Peyer's patch (tissue), 4 donors: ENCODE data around the gene NUDT22. TPM values are rescaled to one million over a fixed set of nuclear protein-coding genes. Genes with fewer than 3 reads are reported as not detected.

Experiments used
- DNase-seq, 3 donors: peaks; one replicate each; pipeline ENCODE4 v3.0.0-alpha.2; 2017 to 2019
- H3K27ac ChIP-seq, 4 donors: fragments of 200-600 bp; sonication (generic); one replicate each; pipeline ENCODE4 v1.5.1; 2016 to 2019
- H3K27me3 ChIP-seq, 2 donors: fragments of 200-600 bp; sonication (generic); one replicate each; pipeline ENCODE4 v1.5.1; 2019
- H3K36me3 ChIP-seq, 3 donors: fragments of 200-600 bp; sonication (generic); one replicate each; pipeline ENCODE4 v1.5.1; 2016 to 2019
- H3K4me1 ChIP-seq, 4 donors: fragments of 200-600 bp; sonication (generic); one replicate each; pipeline ENCODE4 v1.5.1; 2016 to 2019
- H3K4me3 ChIP-seq, 4 donors: fragments of 200-600 bp; sonication (generic); 1 replicate in 3 of 4; 2 replicates in 1 of 4; pipeline ENCODE4 v1.5.1; 2016 to 2019; ENCODE audit warnings: mild to moderate bottlenecking in 1 of 4
- H3K9me3 ChIP-seq, 4 donors: fragments of 200-600 bp; sonication (generic); one replicate each; pipeline ENCODE4 v1.5.1; 2016 to 2019; ENCODE audit warnings: mild to moderate bottlenecking in 1 of 4
- CTCF ChIP-seq, 6 experiments: fragments of 450-650 bp in 4 of 6; fragments of 200-600 bp in 2 of 6; sonication (generic) in 1 of 6; IDR thresholded peaks; one replicate each; pipeline ENCODE4 v1.5.1; 2017 to 2019; ENCODE audit warnings: antibody characterized with exemption in 6 of 6, mild to moderate bottlenecking in 3 of 6, moderate library complexity in 1 of 6
- POLR2A ChIP-seq, 2 donors: fragments of 450-650 bp; IDR thresholded peaks; one replicate each; pipeline ENCODE4 v1.5.1; 2017; ENCODE audit warnings: antibody characterized with exemption in 2 of 2, mild to moderate bottlenecking in 2 of 2, moderate library complexity in 2 of 2
- total RNA-seq, 4 donors: library from RNA; depleted of rRNA; stranded (reverse); fragments of >200 nt; gene quantifications; one replicate each; pipeline ENCODE4 v1.1.0, GENCODE V29; 2016

The NUDT22 gene
- total RNA-seq, 4 donors from 2014 or later: 145 to 190 (median 156) TPM

GRCh38 chr11:64181506-64182411, 44.3 kb upstream of the NUDT22 start:
- H3K27ac ChIP-seq: peak overlapping the region; percentile 25 to 86 (median 58)
- peaks cover 0 to 39% (median 8%) of the 10 kb centered on the region in 4 donors for H3K4me1 ChIP-seq
- no peak overlapping the region for H3K4me3 ChIP-seq
- peak; percentile 70 to 95 (median 92) for DNase-seq
- no peaks in the 10 kb centered on the region for H3K36me3 ChIP-seq
- TF ChIP-seq POLR2A (IDR thresholded peaks at IDR 0.05): peak; percentile 65 to 90
- no peak for TF ChIP-seq CTCF (IDR thresholded peaks at IDR 0.05)
- H3K27me3 ChIP-seq: no peaks in the 10 kb centered on the region
- H3K9me3 ChIP-seq: no peaks in the 10 kb centered on the region

GRCh38 chr11:64183890-64184289, 42.2 kb upstream of the NUDT22 start:
- peak overlapping the region in 1 of 4 donors; percentile 10 for H3K27ac ChIP-seq

GRCh38 chr11:64185175-64185692, 40.8 kb upstream of the NUDT22 start:
- Histone ChIP-seq H3K36me3 (peaks cover 0 to 7% (median 0%) of the 10 kb centered on the region in 3 donors), H3K27me3 (no peaks in the 10 kb centered on the region), H3K4me1 (peaks cover 0 to 39% (median 8%) of the 10 kb centered on the region in 4 donors), H3K27ac (peak overlapping the region in 3 of 4 donors; percentile 91 to 97 (median 95)), H3K9me3 (no peaks in the 10 kb centered on the region), H3K4me3 (peak overlapping the region; percentile 69 to 90 (median 72))
- peak in 2 of 3 donors; percentile 75 to 93 for DNase-seq
- TF ChIP-seq CTCF (IDR thresholded peaks at IDR 0.05) (peak in 4 of 6 experiments; percentile 25 to 90 (median 76)), POLR2A (IDR thresholded peaks at IDR 0.05) (peak; percentile 99)

More at GRCh38 chr11:64183890-64184289, 42.2 kb upstream of the NUDT22 start:
- H3K27me3 ChIP-seq: no peaks in the 10 kb centered on the region
- H3K9me3 ChIP-seq: no peaks in the 10 kb centered on the region
- H3K36me3 ChIP-seq: no peaks in the 10 kb centered on the region
- no peak overlapping the region for H3K4me3 ChIP-seq
- no peak for TF ChIP-seq CTCF (IDR thresholded peaks at IDR 0.05)
- TF ChIP-seq POLR2A (IDR thresholded peaks at IDR 0.05): no peak
- H3K4me1 ChIP-seq: peaks cover 0 to 39% (median 8%) of the 10 kb centered on the region in 4 donors
- DNase-seq: no peak

- peak within 1 kb of the TSS in 3 of 4 donors; percentile 93 to 97 (median 95) for H3K27ac ChIP-seq
- TF ChIP-seq POLR2A (IDR thresholded peaks at IDR 0.05) (peak; percentile 16 to 81), CTCF (IDR thresholded peaks at IDR 0.05) (peak in 4 of 6 experiments; percentile 33 to 63 (median 50))
- no peaks in the 10 kb centered on the region for H3K9me3 ChIP-seq
- H3K4me1 ChIP-seq: peaks cover 0 to 33% (median 8%) of the 10 kb centered on the region in 4 donors
- peaks cover 0 to 7% (median 0%) of the 10 kb centered on the region in 3 donors for H3K36me3 ChIP-seq
- H3K4me3 ChIP-seq: peak within 1 kb of the TSS; percentile 69 to 90 (median 72)
- peak; percentile 97 to 99 (median 98) for DNase-seq
- no peaks in the 10 kb centered on the region for H3K27me3 ChIP-seq
These were observed 40.2 kb upstream of the NUDT22 start, which contains the start of gene STIP1 for GRCh38 chr11:64185693-64186491. Gene STIP1, plus strand, starts transcription at chr11:64186171. Its CDS starts 91 bp downstream, at chr11:64186262.
